Measurements from ENCODE around the gene TGFBR3.

- TF ChIP-seq TAF1 (IDR thresholded peaks at IDR 0.05; ENCODE audit: borderline replicate concordance, insufficient read depth, low read length) (no peak), POLR2AphosphoS5 (IDR thresholded peaks at IDR 0.05; ENCODE audit: low read depth, low read length) (no peak), SIN3A (IDR thresholded peaks at IDR 0.05; ENCODE audit: borderline replicate concordance, insufficient read depth, low read length) (no peak), REST (IDR thresholded peaks at IDR 0.05; ENCODE audit: insufficient read depth in 1 of 2, low read depth in 2 of 2, low read length in 2 of 2) (no peak), FOXP2 (optimal IDR thresholded peaks at IDR 0.05; ENCODE audit: borderline replicate concordance, extremely low read depth, extremely low read length, insufficient read depth) (no peak)
Observed at GRCh38 chr1:91799159-91799558, 86.8 kb downstream of the TGFBR3 start.
